HepG2 (cell line): ENCODE measurements around the gene WBP1. TPM values are rescaled to one million over a fixed set of nuclear protein-coding genes. Genes with fewer than 3 reads are reported as not detected.

Source experiments
- AGO1 ChIP-seq: fragments of 200-400 bp; formaldehyde crosslinking; IDR thresholded peaks from 2 replicates; pipeline ENCODE4 v1.6.1; 2017; ENCODE audit warnings: mild to moderate bottlenecking, low read depth, low read length, moderate library complexity; ENCODE audit not compliant: poor library complexity, severe bottlenecking
- DR1 ChIP-seq: sonication (generic); formaldehyde crosslinking; IDR thresholded peaks from 2 replicates; pipeline ENCODE4 v1.8.0; 2021; ENCODE audit warnings: mild to moderate bottlenecking, missing genetic modification reagents, inconsistent platforms
- JARID2 ChIP-seq: sonication (generic); formaldehyde crosslinking; IDR thresholded peaks from 2 replicates; pipeline ENCODE4 v1.8.1; 2023; ENCODE audit warnings: missing genetic modification reagents, inconsistent platforms; ENCODE audit not compliant: insufficient replicate concordance
- MATR3 ChIP-seq: sonication (generic); formaldehyde crosslinking; IDR thresholded peaks from 2 replicates; pipeline ENCODE4 v1.4.0; 2020; ENCODE audit warnings: missing genetic modification reagents
- NR2C2 ChIP-seq: sonication (generic); formaldehyde crosslinking; IDR thresholded peaks from 2 replicates; pipeline ENCODE4 v1.4.0; 2020; ENCODE audit warnings: missing genetic modification reagents, mild to moderate bottlenecking, moderate library complexity, borderline replicate concordance
- PREB ChIP-seq: sonication (generic); formaldehyde crosslinking; IDR thresholded peaks from 2 replicates; pipeline ENCODE4 v1.4.0; 2020; ENCODE audit warnings: missing genetic modification reagents
- TFAP4 ChIP-seq: sonication (generic); IDR thresholded peaks from 2 replicates; pipeline ENCODE4 v1.6.1; 2016; ENCODE audit warnings: low read depth, borderline replicate concordance
- UBTF ChIP-seq: sonication (generic); formaldehyde crosslinking; IDR thresholded peaks from 2 replicates; pipeline ENCODE4 v1.4.0; 2020; ENCODE audit warnings: mild to moderate bottlenecking, missing genetic modification reagents
- XBP1 ChIP-seq: sonication (generic); formaldehyde crosslinking; IDR thresholded peaks from 2 replicates; pipeline ENCODE4 v1.5.0; 2020; ENCODE audit warnings: missing genetic modification reagents
- ZNF274 ChIP-seq: sonication (generic); formaldehyde crosslinking; IDR thresholded peaks from 2 replicates; pipeline ENCODE4 v1.5.1; 2020; ENCODE audit warnings: mild to moderate bottlenecking, missing genetic modification reagents
- ZNF329 ChIP-seq: sonication (generic); formaldehyde crosslinking; IDR thresholded peaks from 2 replicates; pipeline ENCODE4 v1.9.0; 2021; ENCODE audit warnings: low read depth, mild to moderate bottlenecking, missing genetic modification reagents
- ZNF496 ChIP-seq: sonication (generic); formaldehyde crosslinking; IDR thresholded peaks from 2 replicates; pipeline ENCODE4 v1.8.1; 2023; ENCODE audit warnings: mild to moderate bottlenecking, moderate library complexity, missing genetic modification reagents; ENCODE audit not compliant: insufficient replicate concordance
- ZNF558 ChIP-seq: sonication (generic); formaldehyde crosslinking; IDR thresholded peaks from 2 replicates; pipeline ENCODE4 v1.9.0; 2022; ENCODE audit warnings: mild to moderate bottlenecking, missing genetic modification reagents, borderline replicate concordance
- ZNF609 ChIP-seq: sonication (generic); formaldehyde crosslinking; IDR thresholded peaks from 2 replicates; pipeline ENCODE4 v1.4.0; 2020; ENCODE audit warnings: mild to moderate bottlenecking, missing genetic modification reagents, borderline replicate concordance
- ZXDC ChIP-seq: sonication (generic); formaldehyde crosslinking; IDR thresholded peaks from 2 replicates; pipeline ENCODE4 v1.5.0; 2020; ENCODE audit warnings: mild to moderate bottlenecking, missing genetic modification reagents
- polyA plus RNA-seq, 8 experiments: library from polyadenylated mRNA; depleted of rRNA in 3 of 8; stranded (reverse) in 7 of 8; unstranded in 1 of 8; fragments of >200 nt; fragmentation: Illumina TruSeq in 4 of 8; extraction: Trizol in 4 of 8; gene quantifications; 2 replicates each; pipeline versions ENCODE4 v1.2.1 to v1.2.3, GENCODE V29; 2011 to 2016; ENCODE audit warnings: low read depth in 4 of 8, missing spikeins in 1 of 8, mixed read lengths in 1 of 8; ENCODE audit not compliant: insufficient read depth in 1 of 8
- total RNA-seq, 5 experiments: library from RNA; depleted of rRNA; stranded (reverse); fragments of >200 nt; fragmentation: Illumina TruSeq; extraction: Trizol; gene quantifications; 2 replicates each; pipeline ENCODE4 v1.2.3, GENCODE V29; 2016; ENCODE audit warnings: low read depth in 1 of 5

WBP1 gene
- total and polyA plus RNA-seq, 2 of the 13 experiments (the other 11 are each of a cell fraction or from before 2014, with no cell fraction given), result 38.8 to 85.7 TPM

GRCh38 chr2:74421221-74421870 is 36.9 kb upstream of the WBP1 start, which contains the start of the genes C2orf81 and WDR54 (continued):
- TF ChIP-seq MATR3 (CRISPR knock-in tag) (no peak), TFAP4 (peak; percentile 26; the same call in 1 of the 2 replicates), ZXDC (CRISPR knock-in tag) (no peak), ZNF329 (peak; percentile 74; the same call in 1 of the 2 replicates), DR1 (CRISPR knock-in tag) (peak; percentile 55), ZNF609 (CRISPR knock-in tag) (peak; percentile 40; the same call in 1 of the 2 replicates), XBP1 (CRISPR knock-in tag) (no peak), UBTF (peak; percentile 67; the same call in 1 of the 2 replicates), PREB (no peak), ZNF274 (peak; percentile 95), ZNF558 (CRISPR knock-in tag) (no peak), NR2C2 (CRISPR knock-in tag) (0 out of 2 replicates have a peak, but pooled peaks have one; percentile 42), ZNF496 (no peak), JARID2 (CRISPR knock-in tag) (no peak), AGO1 (peak; percentile 70)
